SU-DHL-6 (cell line): ENCODE results near the gene RPS6KL1.

Source experiments
- H2AFZ ChIP-seq: fragments of 200-600 bp; sonication (generic); 2 replicates; pipeline ENCODE4 v1.6.1; 2014; ENCODE audit warnings: low read depth, mild to moderate bottlenecking, moderate library complexity, mixed read lengths, antibody characterized with exemption, low read length; ENCODE audit not compliant: severe bottlenecking
- H3F3A ChIP-seq: fragments of 200-600 bp; shearing (Covaris generic); 2 replicates; pipeline ENCODE4 v1.6.0; 2016; ENCODE audit warnings: antibody characterized with exemption, mild to moderate bottlenecking; ENCODE audit not compliant: insufficient read depth
- H3K27ac ChIP-seq: fragments of 200-600 bp; sonication (generic); 2 replicates; pipeline ENCODE4 v1.5.1; 2016; ENCODE audit warnings: low read depth, mild to moderate bottlenecking, low read length, moderate library complexity, mixed read lengths
- H3K27me3 ChIP-seq: fragments of 200-600 bp; sonication (generic), shearing (Covaris generic); 2 replicates; pipeline ENCODE4 v1.6.0; 2014; ENCODE audit warnings: mild to moderate bottlenecking, low read length
- H3K36me3 ChIP-seq: fragments of 200-600 bp; sonication (generic); 2 replicates; pipeline ENCODE4 v1.6.1; 2014; ENCODE audit warnings: mild to moderate bottlenecking, low read length, mixed read lengths
- H3K4me2 ChIP-seq: fragments of 300-600, 200-600 bp; shearing (Covaris generic), sonication (generic); 2 replicates; pipeline ENCODE4 v1.6.0; 2014; ENCODE audit warnings: low read length, low read depth, mild to moderate bottlenecking; ENCODE audit not compliant: poor library complexity, severe bottlenecking
- H3K4me3 ChIP-seq: fragments of 200-600 bp; sonication (generic); 2 replicates; pipeline ENCODE4 v1.5.1; 2014; ENCODE audit warnings: antibody characterized with exemption, low read length, mild to moderate bottlenecking, mixed read lengths; ENCODE audit not compliant: insufficient read depth, poor library complexity, severe bottlenecking
- H3K79me2 ChIP-seq: fragments of 200-600 bp; sonication (generic); 2 replicates; pipeline ENCODE4 v1.6.1; 2014; ENCODE audit warnings: mild to moderate bottlenecking, low read length, moderate library complexity; ENCODE audit not compliant: insufficient read depth
- H3K9ac ChIP-seq: fragments of 200-600 bp; sonication (generic); 2 replicates; pipeline ENCODE4 v1.7.0; 2014; ENCODE audit warnings: mild to moderate bottlenecking, low read length
- H3K9me2 ChIP-seq: fragments of 200-600 bp; sonication (generic); replicated peaks from 2 replicates; pipeline ENCODE4 v1.6.1; 2014; ENCODE audit warnings: low read length; ENCODE audit not compliant: insufficient read depth
- H3K9me3 ChIP-seq: fragments of 200-600 bp; sonication (generic); 2 replicates; pipeline ENCODE4 v1.6.1; 2014; ENCODE audit warnings: low read length, mixed read lengths; ENCODE audit not compliant: insufficient read depth
- H4K20me1 ChIP-seq: fragments of 200-600 bp; sonication (generic); 2 replicates; pipeline ENCODE4 v1.6.1; 2014; ENCODE audit warnings: low read depth, mild to moderate bottlenecking, antibody characterized with exemption, low read length, moderate library complexity, mixed read lengths
- EZH2phosphoT487 ChIP-seq: fragments of 200-600 bp; sonication (generic), shearing (Covaris generic); conservative IDR thresholded peaks from 2 replicates; pipeline ENCODE4 v1.6.1; 2018; ENCODE audit warnings: mild to moderate bottlenecking, antibody characterized with exemption, low read length, moderate library complexity, mixed read lengths
- TF ChIP-seq, protein P1 (sequence below): fragments of 200-600 bp; sonication (generic); IDR thresholded peaks from one replicate; pipeline ENCODE4 v1.5.1; 2017; ENCODE audit warnings: antibody characterized with exemption, mild to moderate bottlenecking, low read length, moderate library complexity; ENCODE audit not compliant: insufficient read depth, poor library complexity, severe bottlenecking

Gene RPS6KL1

DNA sequence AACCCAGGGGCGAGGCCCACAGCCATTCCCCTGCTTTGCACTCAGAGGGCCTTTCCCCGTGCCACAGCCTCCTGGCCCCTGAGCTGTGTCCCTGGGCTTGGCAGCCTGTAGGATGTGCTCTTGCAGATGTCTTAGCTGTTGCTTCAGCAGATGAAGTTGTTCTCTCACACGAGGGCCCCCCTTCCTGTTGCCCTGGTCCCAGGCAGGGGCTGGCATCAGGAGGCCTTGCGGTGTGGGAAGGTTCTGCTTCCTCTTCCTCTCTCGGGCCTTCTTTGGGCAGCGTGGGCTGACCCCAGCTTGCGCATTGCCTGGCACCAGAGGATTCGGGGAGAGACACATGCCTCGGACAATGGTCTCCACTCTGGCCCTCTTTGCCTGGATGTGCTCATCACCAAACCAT, 59.8 kb downstream of the RPS6KL1 start:
- no peaks in the 10 kb centered on the region for H3F3A ChIP-seq

DNA sequence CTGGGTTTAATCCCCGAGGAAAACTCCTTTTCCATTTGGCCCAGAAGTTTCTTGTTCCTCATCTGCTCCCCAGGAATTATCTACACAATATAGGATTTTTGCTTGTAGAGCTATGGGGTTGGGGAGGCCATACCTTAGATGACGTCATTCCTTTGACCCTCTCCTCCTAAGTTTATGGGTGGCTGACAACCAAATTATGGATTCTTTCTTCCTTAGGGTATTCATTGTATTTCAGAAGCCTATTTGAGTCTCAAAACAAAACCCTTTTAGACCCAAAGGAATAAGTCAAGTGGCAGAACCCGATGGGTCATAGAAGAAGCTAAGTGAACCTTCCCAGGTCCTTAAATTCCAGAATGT, 61.3 kb downstream of the RPS6KL1 start:
- no peak overlapping the region for H3K4me3 ChIP-seq
- H3F3A ChIP-seq: no peaks in the 10 kb centered on the region
- no peaks in the 10 kb centered on the region for H4K20me1 ChIP-seq
- no peak overlapping the region for H2AFZ ChIP-seq
- no peaks in the 10 kb centered on the region for H3K9me3 ChIP-seq
- H3K79me2 ChIP-seq: no peaks in the 10 kb centered on the region
- no peaks in the 10 kb centered on the region for H3K27me3 ChIP-seq
- no peak overlapping the region for H3K9ac ChIP-seq
- TF ChIP-seq, protein P1, sequence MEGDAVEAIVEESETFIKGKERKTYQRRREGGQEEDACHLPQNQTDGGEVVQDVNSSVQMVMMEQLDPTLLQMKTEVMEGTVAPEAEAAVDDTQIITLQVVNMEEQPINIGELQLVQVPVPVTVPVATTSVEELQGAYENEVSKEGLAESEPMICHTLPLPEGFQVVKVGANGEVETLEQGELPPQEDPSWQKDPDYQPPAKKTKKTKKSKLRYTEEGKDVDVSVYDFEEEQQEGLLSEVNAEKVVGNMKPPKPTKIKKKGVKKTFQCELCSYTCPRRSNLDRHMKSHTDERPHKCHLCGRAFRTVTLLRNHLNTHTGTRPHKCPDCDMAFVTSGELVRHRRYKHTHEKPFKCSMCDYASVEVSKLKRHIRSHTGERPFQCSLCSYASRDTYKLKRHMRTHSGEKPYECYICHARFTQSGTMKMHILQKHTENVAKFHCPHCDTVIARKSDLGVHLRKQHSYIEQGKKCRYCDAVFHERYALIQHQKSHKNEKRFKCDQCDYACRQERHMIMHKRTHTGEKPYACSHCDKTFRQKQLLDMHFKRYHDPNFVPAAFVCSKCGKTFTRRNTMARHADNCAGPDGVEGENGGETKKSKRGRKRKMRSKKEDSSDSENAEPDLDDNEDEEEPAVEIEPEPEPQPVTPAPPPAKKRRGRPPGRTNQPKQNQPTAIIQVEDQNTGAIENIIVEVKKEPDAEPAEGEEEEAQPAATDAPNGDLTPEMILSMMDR: no peak
- TF ChIP-seq EZH2phosphoT487: no peak
- no peak overlapping the region for H3K4me2 ChIP-seq
- H3K36me3 ChIP-seq: no peaks in the 10 kb centered on the region
- no peak overlapping the region for H3K27ac ChIP-seq
- H3K9me2 ChIP-seq: no peaks in the 10 kb centered on the region

More for the DNA sequence above, 59.8 kb downstream of the RPS6KL1 start:
- no peak overlapping the region for H3K4me2 ChIP-seq
- no peak overlapping the region for H3K9ac ChIP-seq
- no peaks in the 10 kb centered on the region for H3K79me2 ChIP-seq
- no peaks in the 10 kb centered on the region for H3K36me3 ChIP-seq
- H3K27me3 ChIP-seq: no peaks in the 10 kb centered on the region
- H3K4me3 ChIP-seq: no peak overlapping the region
- no peak overlapping the region for H3K27ac ChIP-seq
- H2AFZ ChIP-seq: no peak overlapping the region
- H3K9me3 ChIP-seq: no peaks in the 10 kb centered on the region
- TF ChIP-seq EZH2phosphoT487: no peak
- TF ChIP-seq, protein P1: no peak
- H3K9me2 ChIP-seq: no peaks in the 10 kb centered on the region
- no peaks in the 10 kb centered on the region for H4K20me1 ChIP-seq

DNA sequence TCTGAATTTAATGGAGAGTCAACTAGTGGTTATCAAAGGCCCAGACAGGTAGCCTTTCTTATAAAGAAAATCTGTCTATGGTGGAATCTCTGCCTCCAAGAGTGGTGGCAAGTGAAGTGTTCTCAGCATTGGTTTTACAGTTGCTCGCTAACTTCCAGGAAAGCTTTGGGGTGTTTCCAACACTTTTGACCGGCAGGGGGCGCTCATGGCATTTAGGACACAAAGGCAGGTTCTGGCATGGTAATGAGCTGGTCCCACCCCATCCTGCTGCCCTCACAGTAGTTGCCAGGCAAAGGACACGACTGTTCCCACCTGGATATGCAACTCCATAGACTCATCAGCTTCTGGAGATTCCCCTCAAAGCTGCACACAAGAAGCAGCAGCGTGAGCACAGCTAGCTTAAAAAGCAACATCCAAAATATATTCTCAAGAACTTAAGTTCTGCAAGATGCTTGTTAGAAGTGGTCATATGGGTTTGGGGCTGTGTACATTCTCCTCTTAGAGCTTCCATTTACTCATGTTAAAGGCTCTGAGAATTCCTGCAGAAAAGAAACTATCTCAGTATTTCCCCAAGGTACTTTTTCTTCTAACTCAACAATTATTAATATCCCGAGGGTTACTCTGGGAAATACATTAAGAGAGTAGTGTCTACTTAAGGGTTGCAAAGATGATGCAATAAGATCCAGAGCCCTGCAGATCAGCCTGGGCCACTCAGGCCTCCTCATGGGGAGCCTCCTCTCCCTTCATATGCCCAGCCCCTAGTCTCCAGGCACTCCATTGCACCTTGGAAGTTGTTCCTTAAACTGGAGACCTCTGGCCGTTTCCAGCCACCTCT, 61.9 kb downstream of the RPS6KL1 start:
- H3K9me2 ChIP-seq: no peaks in the 10 kb centered on the region
- H3K79me2 ChIP-seq: no peaks in the 10 kb centered on the region
- H3K9ac ChIP-seq: no peak overlapping the region
- no peaks in the 10 kb centered on the region for H4K20me1 ChIP-seq
- no peak overlapping the region for H3K4me2 ChIP-seq
- H3K9me3 ChIP-seq: no peaks in the 10 kb centered on the region
- H3K36me3 ChIP-seq: no peaks in the 10 kb centered on the region
- no peak overlapping the region for H3K4me3 ChIP-seq
- H3K27me3 ChIP-seq: no peaks in the 10 kb centered on the region
- H3K27ac ChIP-seq: no peak overlapping the region
- no peaks in the 10 kb centered on the region for H3F3A ChIP-seq
- TF ChIP-seq, protein P1: peak; percentile 87
- TF ChIP-seq EZH2phosphoT487: no peak
- no peak overlapping the region for H2AFZ ChIP-seq
